Stimulated activated CD4-positive, alpha-beta T cell treated with anti-CD3 and anti-CD28 coated beads, Interleukin-1b, Interleukin-23, amount 100 ng/mL, for 24 hours (primary cell): ENCODE data around the gene ADAMTSL2.

Experiments used
- DNase-seq, 4 experiments: peaks; one replicate each; pipeline ENCODE4 v3.0.0-alpha.2; 2020; ENCODE audit warnings: low read depth in 4 of 4, low spot score in 1 of 4

Gene ADAMTSL2

DNA sequence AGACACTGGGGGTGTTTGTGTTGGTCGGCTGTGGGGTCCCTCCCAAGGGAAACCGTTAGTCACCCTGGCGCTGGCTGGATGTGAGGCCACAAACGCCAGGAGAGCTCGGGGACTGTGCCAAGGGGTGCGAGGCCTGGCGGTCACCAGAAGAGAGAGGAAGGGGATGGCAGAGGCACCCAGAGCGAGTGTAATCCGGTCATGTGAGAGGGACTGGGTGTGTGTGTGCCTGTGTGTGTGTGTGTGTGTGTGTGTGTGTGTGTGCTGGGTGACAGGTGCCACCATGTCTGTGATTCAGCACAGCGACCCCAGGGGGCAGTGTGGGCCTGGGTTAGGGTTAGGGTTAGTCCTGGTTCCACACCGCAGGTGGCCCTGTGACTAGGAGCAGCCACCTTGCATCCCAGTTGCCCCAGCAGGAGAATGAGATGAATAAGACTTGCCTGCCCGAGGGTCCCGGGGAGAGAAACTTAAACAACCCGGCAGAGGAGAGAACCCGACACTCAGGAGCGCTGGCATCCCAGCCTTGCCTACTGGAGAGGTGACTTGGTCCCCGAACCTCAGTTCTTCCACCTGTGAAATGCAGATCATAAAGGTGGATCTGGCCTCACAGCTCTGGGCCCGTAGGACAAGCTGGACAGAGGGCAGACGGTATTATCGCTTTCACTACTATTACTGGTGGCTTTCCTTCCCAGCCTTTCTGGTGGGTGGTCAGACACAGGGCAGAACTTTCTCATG lies 1.4 kb upstream of the ADAMTSL2 start:
- peak in 3 of 4 experiments; percentile 49 to 68 (median 55) for DNase-seq

DNA sequence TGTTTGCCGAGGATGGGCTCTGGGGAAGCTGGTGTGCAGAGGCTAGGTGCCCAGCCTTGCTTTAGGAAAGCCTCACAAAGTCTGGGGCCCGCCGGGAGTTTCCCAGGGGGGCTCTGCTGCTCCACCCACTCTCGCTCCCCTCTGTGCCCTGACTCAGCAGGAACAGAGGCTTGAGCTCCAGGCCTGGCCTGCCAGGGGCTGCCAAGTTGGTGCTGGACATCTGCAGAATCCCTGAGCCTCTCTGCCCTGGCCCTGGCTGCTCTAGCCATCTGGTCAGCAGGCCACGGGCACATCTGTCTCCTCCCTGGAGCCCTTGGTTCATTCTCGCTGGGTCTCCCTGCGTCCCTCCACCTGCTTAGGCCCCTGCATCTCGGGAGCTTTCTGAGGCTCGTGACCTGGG lies 647 bp upstream of the ADAMTSL2 start:
- no peak for DNase-seq

DNA sequence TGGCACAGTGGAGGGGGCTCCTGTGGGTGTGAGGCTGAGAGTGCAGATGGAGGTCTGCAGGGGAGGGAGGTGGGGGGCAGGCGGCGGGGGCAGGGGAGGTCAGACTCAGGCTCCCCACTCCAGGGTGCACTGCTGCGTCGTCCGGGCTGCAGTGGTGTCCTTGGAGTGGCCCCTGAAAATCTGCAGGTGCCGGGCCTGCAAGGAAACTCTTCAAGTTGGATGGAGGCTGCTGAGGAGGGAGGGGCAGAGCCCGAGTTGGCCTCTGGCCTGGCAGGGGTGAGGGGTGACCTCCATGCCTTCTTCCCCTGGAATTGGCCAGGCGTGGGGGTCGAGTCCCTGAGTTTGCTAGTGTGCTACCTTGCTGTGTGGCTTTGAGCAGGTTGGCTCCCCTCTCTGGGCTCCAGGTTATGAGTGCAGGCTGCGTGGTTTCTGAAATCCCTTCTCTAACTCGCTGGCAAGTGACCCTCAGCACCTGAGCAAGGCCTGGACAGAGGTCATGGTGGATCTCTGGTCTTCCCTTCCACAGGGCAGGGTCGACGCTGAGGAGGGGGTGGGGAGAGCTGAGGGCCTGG lies 888 bp downstream of the ADAMTSL2 start:
- DNase-seq: no peak

DNA sequence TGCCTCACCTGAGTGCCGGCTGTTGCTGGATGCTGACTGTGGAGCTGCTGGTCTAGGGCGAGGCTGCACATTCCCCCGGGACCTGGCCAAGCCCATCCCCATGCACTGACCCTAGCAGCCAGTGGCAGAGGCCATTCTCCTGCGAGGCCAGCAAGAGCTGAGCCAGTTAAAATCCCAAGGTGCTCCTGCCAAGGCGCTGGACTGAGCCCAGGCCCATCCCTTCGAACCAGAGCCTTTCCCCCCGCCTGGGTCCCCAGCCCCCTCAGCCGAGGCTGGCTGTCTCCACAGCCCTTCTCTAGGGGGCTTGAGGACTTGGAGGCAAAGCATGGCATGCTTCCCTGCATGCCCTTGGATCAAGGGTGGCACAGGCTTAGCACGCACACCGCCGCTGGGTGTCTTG lies 1.6 kb downstream of the ADAMTSL2 start:
- DNase-seq: no peak

DNA sequence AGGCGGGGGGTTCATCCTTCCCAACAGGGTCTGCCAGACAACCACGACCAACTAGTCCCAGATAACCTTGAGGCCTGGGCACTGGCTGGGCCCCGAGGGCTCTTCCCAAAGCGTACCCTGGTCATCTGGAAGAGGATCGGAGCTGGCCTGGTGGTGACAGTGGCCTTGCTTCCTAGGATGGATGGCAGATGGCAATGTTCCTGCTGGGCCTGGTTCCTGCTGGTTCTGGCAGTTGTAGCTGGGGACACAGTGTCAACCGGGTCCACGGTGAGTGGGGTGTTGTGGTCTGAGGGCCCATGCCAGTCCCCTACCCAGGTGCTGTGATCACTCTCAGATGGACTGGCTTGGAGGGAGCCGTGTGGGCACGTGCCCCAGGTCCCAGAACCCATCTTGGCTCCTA lies 2.0 kb downstream of the ADAMTSL2 start:
- DNase-seq: no peak

DNA sequence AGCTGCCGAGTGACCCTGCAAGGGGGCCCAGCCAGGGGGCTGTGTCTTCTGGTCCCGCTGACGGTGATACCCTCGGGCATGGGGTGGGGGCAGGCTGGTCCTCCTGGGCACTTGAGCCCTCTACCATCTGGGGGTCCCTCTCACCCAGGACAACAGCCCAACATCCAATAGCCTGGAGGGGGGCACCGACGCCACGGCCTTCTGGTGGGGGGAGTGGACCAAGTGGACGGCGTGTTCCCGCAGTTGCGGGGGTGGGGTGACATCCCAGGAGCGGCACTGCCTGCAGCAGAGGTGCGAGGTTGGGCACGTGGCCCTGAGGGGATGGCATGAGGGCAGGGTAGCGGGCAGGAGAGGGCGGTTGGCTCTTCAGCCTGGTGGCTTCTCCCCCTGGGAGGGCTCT lies 2.8 kb downstream of the ADAMTSL2 start:
- DNase-seq: no peak

DNA sequence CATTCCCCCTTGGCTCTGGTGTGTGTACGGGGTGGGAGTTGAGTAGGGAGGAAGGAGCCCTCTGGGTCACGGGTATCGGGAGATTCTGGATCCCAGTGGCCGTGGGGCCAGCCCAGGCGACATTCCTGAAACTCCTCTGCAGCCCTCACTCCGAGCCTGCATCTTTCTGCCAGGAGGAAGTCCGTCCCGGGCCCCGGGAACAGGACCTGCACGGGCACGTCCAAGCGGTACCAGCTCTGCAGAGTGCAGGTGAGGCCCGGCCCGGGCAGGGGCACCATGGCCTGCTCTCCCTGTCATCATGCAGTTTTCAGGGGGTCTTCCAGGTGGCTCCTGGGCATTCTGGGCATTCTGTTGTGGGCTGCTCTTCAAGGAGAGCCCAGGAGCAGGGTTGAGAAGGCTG lies 3.7 kb downstream of the ADAMTSL2 start:
- DNase-seq: no peak

DNA sequence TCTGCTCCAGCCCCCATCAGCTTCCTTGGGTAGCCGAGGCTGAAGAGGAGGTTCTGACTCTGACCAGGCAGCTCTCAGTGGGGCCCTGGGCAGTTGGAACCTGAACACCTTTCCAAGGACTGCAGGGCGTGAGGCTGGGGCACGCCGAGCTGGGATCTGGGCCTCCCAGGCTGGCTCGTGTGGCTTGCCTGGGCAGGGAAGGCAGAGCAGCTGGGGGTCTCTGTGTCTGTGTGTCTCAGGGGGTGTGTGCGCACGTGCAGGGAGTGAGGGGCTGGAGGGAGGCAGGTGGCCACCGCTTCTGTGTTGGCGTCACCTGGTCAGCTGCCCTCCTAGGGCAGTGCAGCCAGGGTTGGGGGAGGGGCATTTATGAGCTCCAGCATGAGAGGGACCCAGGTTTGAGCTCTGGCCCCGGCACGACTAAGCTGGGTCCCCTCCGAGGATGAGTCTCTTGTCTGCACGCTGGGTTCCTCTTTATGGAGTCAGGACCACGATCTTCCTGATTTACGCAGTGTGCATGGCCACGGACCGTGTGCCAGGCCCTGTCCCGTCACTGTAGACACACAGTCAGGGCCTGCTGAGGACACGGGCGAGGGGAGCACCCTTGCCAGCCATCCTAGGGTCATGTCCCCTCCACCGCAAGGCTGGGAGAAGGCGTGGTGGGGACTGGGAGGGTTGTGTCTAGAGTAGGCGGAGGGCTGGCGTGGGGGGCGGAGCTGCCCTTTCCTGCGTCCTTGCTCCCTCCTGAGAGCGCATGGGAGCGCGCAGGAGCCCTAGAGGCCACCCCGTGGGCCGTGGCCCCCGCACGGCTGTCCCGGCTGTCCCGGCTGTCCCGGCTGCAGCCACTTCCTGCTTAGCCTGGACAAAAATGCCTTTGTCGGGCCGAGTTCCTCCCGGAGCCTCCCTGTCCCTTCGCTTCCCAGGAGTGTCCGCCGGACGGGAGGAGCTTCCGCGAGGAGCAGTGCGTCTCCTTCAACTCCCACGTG lies 4.6 kb downstream of the ADAMTSL2 start:
- no peak for DNase-seq

DNA sequence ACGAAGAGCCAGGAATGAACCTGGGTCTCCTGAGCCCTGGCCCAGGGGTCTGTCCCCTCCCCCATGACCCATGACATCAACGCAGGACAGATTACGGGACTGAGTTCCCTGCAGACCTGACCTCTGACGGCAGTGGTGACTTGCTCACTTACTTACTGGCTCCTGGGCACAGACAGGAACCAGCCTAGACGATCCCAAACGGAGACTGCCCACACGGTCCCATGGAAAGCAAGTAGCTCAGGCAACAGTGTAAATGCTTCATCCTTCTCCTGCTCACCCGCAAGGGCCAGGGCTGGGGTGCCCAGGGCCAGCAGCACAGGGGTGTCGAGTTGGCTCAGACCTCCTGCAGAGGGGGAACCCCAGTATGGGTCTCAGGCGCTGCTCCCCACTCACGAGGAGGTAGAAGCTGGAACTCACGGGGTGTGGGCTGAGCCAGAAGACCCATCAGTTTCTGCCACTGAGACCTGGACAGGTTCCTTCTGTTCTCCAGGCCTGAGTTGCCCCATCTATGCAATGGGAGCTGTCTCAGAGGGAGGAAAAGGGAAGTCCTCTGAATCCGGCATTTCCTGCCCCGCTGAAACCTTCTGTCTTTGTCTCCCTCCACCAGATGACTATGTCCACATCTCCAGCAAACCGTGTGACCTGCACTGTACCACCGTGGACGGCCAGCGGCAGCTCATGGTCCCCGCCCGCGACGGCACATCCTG lies 5.6 kb downstream of the ADAMTSL2 start:
- DNase-seq: no peak

DNA sequence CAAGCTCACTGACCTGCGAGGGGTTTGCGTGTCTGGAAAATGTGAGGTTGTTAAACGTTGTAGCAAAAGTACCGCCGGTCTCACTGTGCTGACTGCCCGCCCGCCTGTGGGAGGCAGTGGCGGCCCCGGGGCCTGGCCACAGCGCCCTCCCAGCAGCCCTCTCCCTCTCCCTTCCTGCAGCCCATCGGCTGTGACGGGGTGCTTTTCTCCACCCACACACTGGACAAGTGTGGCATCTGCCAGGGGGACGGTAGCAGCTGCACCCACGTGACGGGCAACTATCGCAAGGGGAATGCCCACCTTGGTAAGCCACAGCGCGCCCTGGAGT lies 6.2 kb downstream of the ADAMTSL2 start:
- no peak for DNase-seq

DNA sequence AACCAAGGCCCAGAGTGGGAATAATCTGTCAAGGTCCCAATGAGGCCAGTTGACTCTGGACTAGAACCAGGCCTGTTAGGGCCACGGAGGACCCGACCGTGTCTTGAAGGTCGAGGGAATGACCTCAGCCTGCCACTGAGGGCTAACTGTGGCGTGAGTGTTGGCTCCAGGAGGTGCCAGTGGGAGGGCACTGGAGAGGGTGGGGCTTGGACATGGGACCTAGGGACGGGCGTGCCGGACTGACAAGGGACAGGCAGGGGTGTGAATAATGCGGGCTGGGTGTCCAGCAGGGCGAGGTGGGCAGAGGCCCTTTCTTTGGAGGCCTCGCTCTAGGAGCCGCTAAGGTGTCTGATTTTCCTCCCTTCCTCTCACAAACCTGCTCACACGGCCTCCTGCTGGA lies 7.5 kb downstream of the ADAMTSL2 start:
- no peak for DNase-seq

DNA sequence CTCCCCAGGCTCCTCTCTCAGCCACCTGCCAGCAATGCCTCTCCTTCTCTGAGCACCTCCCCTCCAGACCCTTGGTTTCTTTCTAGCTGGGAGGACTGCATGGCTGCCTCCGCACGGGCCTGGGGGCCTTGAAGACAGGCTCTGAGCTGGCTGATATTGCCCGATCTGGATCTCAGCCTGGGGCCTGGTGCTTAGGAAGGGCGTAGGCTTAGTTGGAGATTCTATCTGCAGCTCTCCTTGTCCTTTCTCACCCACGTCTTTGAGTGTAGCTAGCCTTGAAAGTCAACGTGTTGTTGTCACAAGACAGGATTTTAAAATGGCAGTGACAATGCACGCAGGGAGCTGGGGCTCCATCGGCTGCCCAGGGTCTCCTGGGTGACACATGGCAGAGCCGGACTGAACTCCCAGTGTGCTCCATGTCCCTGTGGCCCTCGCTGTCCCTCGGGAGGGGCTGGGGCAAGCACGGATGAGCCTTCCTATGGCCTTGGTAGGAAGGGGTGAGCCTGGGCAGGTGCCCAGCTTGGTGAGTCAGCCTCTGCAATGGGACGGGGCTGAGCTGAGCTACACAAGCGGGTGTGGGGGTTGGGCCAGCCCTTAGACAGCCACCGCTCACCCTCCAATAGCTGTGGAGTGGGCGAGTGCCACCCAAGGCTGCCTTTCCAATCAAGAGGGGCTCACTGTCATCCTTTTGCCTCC lies 9.4 kb downstream of the ADAMTSL2 start:
- no peak for DNase-seq

DNA sequence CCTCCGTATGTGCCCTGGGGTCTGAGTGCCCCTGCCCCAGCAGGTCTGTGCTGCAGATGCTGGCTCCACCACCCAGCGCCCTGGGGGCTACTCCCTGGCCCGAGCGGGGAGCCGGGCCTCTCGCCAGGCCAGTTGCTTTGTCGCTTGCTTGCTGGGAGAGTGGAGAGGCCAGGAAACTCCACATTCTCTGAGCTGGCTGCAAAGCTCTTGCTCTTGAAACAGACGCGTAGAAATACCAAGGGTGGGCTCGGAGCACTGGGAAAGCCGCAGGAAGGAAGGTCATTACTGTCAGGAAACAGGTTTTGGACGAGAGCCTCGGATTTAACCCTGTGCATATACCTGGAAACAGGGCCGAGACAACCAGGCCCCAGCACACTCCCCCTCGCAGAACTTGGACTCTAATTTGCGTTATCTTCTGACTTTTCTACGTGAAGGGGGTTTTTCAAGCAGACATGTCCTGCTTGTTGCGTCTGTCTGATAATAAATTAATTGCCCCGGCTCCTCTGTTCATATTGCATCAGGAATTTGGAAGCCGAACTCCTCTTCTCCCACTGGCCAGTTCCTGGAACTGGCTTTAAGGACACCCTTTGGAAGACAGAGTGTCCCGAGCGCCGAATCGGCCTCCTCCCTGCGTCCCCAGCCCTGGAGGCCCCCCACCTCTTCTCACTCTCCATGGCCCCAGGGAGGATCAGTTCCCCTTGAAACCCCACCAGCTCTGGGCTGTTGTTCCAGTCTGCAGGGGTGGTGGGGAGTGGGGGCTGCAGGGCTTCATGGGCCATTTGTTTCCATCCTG lies 11.2 kb downstream of the ADAMTSL2 start:
- DNase-seq: no peak

DNA sequence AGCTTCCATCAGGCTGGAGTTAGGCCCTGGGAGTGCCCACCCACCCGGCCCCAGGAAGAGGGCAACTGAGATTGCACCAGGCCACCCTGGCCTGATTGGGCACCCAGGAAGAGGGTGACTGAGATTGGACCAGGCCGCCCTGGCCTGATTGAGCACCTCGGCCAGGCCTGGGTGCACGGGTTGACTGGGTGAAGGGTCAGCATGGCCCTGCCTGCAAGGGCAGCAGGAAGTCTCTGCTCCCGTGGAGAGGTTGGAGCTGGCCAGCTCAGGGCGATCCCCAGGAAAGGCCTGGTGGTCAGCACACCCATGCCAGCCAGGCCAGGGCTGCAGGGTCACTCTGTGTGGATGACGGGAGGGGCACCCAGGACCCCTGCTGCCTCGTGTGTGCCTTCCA lies 11.8 kb downstream of the ADAMTSL2 start:
- no peak for DNase-seq

DNA sequence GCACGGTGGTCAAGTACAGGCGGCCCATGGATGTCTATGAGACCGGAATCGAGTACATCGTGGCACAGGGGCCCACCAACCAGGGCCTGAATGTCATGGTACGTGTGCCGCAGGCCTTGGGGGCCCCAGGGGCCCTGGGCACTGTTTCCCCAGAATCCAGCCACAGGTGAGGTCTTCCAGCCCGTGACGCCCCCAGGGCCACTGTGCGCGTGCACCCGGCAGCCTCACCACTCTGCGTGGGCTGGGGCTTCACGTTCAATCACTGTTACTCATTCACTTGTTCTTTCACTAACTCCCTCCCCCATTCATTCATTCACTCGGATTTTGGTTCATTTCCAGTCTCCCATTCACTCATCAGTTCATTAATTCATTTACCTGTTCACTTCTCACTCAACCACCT lies 12.6 kb downstream of the ADAMTSL2 start:
- no peak for DNase-seq

DNA sequence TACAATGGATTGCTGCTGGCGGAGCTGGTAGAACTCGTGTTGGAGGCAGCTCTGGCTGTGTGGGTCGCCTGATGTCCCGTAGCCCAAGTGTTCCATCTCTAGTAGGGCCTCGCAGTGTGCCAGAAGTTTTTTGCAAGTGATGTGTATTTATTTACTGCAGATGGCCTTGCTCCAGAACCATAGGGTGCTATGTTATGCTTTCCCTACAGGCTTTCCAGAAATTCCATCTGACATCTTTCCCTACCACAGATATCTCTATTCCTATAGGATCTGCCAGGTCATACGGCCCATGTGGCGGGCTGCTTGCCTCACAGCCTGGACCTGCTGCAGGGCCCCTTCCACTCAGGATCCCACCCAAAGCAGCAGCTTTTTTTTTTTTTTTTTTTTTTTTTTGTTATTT lies 16.9 kb downstream of the ADAMTSL2 start:
- no peak for DNase-seq

DNA sequence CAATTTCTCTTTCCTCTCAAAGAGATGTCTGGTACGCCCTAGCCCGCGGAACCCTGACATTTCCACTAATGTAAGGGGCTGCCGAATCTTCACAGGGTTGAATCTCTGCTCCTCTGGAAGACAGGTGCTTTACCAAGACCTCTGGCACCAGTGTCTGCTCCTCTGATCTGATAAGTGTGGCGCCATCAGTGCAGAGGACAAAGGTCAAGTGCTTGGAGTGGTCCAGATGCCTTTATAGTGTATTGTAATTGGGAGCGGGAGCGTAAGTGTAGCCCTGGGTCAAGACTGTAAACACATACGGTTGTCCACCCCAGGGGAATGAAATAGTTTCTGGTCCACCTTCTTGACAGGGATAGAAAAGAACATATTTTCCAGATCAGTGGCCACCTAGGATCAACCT lies 17.7 kb downstream of the ADAMTSL2 start:
- DNase-seq: no peak

DNA sequence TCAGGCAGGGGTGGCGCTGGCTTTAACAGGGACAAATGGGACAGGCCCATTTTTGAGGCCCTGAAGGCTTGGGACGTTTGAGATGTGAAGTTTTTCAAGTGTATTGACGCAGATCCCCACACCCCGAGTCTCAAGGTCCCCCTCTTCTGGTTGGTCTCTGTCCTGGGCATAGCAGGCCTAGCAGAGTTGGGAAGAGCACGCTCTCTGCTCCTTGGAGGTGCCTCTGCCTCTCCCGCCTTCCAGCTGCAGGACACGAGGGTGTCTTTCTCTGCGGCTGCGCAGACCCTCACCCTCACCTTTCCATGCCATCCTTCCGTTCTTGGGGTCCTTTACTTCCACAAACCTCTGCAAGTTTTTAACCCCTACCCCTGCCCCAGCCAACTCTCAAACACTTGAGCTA lies 18.6 kb downstream of the ADAMTSL2 start:
- no peak for DNase-seq

DNA sequence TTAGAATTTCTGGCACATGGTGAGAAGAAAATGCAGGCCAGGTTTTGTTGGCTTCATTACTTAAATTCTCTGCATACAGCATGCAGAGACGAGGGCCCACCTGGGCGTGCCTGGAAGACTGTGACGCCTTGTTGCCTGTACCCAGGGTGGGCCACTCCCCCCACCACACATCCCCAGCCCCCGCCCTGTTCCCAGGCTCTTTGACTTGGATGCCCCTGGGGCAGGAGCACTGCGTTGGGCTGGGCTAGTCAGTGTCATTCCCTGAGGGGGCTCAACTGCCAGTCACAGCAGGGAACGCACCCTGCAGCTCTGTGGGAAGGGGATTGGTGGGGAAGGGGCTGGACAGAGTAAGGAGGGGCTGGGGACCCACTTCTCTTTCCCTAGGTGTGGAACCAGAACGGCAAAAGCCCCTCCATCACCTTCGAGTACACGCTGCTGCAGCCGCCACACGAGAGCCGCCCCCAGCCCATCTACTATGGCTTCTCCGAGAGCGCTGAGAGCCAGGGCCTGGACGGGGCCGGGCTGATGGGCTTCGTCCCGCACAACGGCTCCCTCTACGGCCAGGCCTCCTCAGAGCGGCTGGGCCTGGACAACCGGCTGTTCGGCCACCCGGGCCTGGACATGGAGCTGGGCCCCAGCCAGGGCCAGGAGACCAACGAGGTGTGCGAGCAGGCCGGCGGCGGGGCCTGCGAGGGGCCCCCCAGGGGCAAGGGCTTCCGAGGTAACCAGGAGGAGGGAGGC lies 19.6 kb downstream of the ADAMTSL2 start:
- no peak for DNase-seq
